KMS-11 (cell line): ENCODE data around the gene UBN2.

Experiments
- H2AFZ ChIP-seq: fragments of 200-600 bp; sonication (generic); 2 replicates; pipeline ENCODE4 v1.6.1; 2016; ENCODE audit warnings: antibody characterized with exemption, mixed run types, low read depth
- H3K27ac ChIP-seq: fragments of 200-600 bp; sonication (generic); 2 replicates; pipeline ENCODE4 v1.6.1; 2016; ENCODE audit warnings: mild to moderate bottlenecking, mixed run types
- H3K27me3 ChIP-seq: fragments of 200-600 bp; sonication (generic); 2 replicates; pipeline ENCODE4 v1.6.1; 2017; ENCODE audit warnings: mild to moderate bottlenecking, low read depth, mixed run types, moderate library complexity; ENCODE audit not compliant: insufficient read depth
- H3K36me3 ChIP-seq: fragments of 200-600 bp; sonication (generic); 2 replicates; pipeline ENCODE4 v1.6.1; 2017; ENCODE audit warnings: mild to moderate bottlenecking, mixed run types; ENCODE audit not compliant: insufficient read depth
- H3K4me1 ChIP-seq: fragments of 200-600 bp; sonication (generic); 2 replicates; pipeline ENCODE4 v1.6.1; 2016; ENCODE audit warnings: mild to moderate bottlenecking, low read depth, mixed run types; ENCODE audit not compliant: poor library complexity, severe bottlenecking
- H3K4me2 ChIP-seq: fragments of 200-600 bp; sonication (generic); 2 replicates; pipeline ENCODE4 v1.7.0; 2016; ENCODE audit warnings: mild to moderate bottlenecking, mixed run types
- H3K4me3 ChIP-seq: fragments of 200-600 bp; sonication (generic); IDR thresholded peaks from 2 replicates; pipeline ENCODE4 v1.6.1; 2017; ENCODE audit warnings: low read depth, low read length, mixed read lengths; ENCODE audit not compliant: insufficient read depth
- H3K79me2 ChIP-seq: fragments of 200-600 bp; sonication (generic); 2 replicates; pipeline ENCODE4 v1.6.1; 2016; ENCODE audit warnings: low read depth, mixed run types; ENCODE audit not compliant: insufficient read depth
- H3K9ac ChIP-seq: fragments of 200-600 bp; sonication (generic); 2 replicates; pipeline ENCODE4 v1.6.1; 2016; ENCODE audit warnings: mild to moderate bottlenecking, mixed run types
- H4K20me1 ChIP-seq: fragments of 200-600 bp; sonication (generic); 2 replicates; pipeline ENCODE4 v1.6.1; 2016; ENCODE audit warnings: mild to moderate bottlenecking, mixed run types; ENCODE audit not compliant: insufficient read depth
- TF ChIP-seq, protein P1 (sequence below): fragments of 200-600 bp; sonication (generic); conservative IDR thresholded peaks from 2 replicates; pipeline ENCODE4 v1.6.1; 2017; ENCODE audit warnings: low read depth, mild to moderate bottlenecking, antibody characterized with exemption, low read length, moderate library complexity, mixed read lengths

The UBN2 gene

DNA sequence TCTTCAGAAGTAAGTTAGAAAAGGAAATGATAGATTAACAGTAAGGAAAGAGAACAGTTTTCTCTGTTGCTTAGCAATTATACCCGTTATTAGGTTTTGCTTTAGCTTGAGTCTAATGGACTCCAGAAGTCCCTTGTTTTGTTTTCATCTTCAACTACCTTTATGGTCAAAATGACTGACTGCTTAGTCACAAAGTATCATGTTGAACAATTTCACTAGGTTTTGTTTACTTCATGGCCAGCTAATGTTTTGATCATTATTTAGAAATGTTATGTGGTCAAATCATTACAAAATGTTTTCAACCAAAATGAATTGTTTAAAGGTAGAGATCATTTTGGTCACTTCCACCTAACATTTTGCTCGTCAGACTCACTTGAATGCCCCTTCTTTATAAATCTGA lies 1.9 kb downstream of the UBN2 start:
- TF ChIP-seq, protein P1, sequence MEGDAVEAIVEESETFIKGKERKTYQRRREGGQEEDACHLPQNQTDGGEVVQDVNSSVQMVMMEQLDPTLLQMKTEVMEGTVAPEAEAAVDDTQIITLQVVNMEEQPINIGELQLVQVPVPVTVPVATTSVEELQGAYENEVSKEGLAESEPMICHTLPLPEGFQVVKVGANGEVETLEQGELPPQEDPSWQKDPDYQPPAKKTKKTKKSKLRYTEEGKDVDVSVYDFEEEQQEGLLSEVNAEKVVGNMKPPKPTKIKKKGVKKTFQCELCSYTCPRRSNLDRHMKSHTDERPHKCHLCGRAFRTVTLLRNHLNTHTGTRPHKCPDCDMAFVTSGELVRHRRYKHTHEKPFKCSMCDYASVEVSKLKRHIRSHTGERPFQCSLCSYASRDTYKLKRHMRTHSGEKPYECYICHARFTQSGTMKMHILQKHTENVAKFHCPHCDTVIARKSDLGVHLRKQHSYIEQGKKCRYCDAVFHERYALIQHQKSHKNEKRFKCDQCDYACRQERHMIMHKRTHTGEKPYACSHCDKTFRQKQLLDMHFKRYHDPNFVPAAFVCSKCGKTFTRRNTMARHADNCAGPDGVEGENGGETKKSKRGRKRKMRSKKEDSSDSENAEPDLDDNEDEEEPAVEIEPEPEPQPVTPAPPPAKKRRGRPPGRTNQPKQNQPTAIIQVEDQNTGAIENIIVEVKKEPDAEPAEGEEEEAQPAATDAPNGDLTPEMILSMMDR: no peak
- peak overlapping the region; percentile 83; the same call in 1 of the 2 replicates for H3K9ac ChIP-seq
- H3K36me3 ChIP-seq: no peaks in the 10 kb centered on the region
- peaks cover 36% of the 10 kb centered on the region for H3K79me2 ChIP-seq
- no peaks in the 10 kb centered on the region for H4K20me1 ChIP-seq
- H3K4me2 ChIP-seq: peak overlapping the region; percentile 78
- no peak overlapping the region for H3K4me3 ChIP-seq
- no peaks in the 10 kb centered on the region for H3K27me3 ChIP-seq
- H3K27ac ChIP-seq: no peak overlapping the region
- peaks cover 26% of the 10 kb centered on the region for H3K4me1 ChIP-seq
- no peak overlapping the region for H2AFZ ChIP-seq

DNA sequence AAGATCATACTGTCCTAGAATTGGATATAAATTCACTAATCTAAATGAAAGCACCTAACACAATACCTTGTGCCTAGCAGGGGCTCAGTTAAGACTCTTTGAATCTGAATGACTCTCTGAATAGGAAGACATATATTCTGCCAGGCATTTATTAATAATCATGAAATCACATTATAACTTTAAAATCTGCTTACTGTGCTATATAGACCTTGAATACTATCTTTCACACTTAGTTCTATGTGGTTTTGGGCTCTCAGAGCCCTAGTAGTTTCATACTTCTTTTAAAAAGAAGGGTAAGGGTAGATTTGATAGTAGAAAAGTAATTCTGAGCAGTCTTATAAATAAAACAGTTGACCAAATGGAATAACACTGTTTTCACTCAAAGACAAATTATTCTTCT lies 10.2 kb downstream of the UBN2 start:
- H3K27ac ChIP-seq: no peak overlapping the region
- peaks cover under 1% of the 10 kb centered on the region; the same call in 1 of the 2 replicates for H3K79me2 ChIP-seq
- H3K4me2 ChIP-seq: no peak overlapping the region; the same call in 1 of the 2 replicates
- no peak overlapping the region for H2AFZ ChIP-seq
- no peaks in the 10 kb centered on the region; the same call in 1 of the 2 replicates for H3K36me3 ChIP-seq
- H3K27me3 ChIP-seq: no peaks in the 10 kb centered on the region
- H3K9ac ChIP-seq: no peak overlapping the region
- no peaks in the 10 kb centered on the region for H4K20me1 ChIP-seq
- H3K4me1 ChIP-seq: peaks cover 21% of the 10 kb centered on the region
- no peak overlapping the region for H3K4me3 ChIP-seq
- TF ChIP-seq, protein P1: no peak

DNA sequence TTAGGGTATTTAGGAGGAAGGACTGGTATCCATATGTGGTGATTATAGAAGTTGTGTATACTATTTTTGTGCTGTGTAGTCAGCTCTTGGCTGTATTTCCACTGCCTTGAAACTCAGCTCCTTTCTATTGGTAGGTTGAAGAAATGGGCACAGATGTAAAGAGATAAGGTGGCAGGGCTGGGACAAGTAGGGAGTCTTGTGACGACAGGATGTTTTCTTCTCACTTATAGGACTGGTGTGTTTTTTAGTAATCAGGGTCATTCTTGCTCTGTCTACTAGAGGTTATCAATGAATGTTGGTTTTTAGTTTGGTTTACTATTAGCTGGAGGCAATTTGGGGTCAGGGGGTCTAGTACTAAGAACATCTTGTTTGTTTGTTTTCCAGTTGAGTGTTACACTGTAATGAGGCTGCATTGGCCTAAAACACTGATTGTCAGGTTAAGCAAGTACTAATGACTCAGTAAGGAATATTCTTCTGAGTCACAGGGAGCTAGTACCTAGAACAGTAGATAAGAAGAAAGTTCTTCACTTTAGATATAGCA lies 11.8 kb downstream of the UBN2 start:
- Histone ChIP-seq H3K27ac (no peak overlapping the region), H4K20me1 (no peaks in the 10 kb centered on the region), H3K4me2 (no peak overlapping the region)

DNA sequence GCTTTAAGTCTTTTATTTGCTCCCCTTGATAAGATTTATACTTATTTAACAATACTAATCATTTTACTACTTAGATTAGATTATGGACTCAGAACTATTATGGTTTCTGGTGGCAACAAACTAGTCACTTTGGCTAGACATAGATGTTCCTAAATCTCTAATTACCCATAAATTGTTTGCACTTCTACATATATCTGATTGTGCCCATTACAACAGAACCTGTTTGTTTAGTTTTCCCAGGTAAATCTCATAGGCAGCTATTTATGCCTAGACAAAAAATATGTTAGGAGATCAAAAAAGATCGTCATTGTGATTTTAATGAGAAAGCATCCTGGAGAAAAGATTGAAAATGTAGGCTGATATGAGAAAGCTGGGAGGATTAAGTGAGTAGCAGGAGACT lies 14.4 kb downstream of the UBN2 start:
- TF ChIP-seq, protein P1: no peak
- no peak overlapping the region for H3K4me3 ChIP-seq
- H3K4me1 ChIP-seq: peaks cover 42% of the 10 kb centered on the region
- H3K79me2 ChIP-seq: no peaks in the 10 kb centered on the region
- no peak overlapping the region for H3K4me2 ChIP-seq
- no peaks in the 10 kb centered on the region for H3K27me3 ChIP-seq
- H3K9ac ChIP-seq: no peak overlapping the region
- no peaks in the 10 kb centered on the region for H4K20me1 ChIP-seq
- H2AFZ ChIP-seq: no peak overlapping the region
- no peaks in the 10 kb centered on the region for H3K36me3 ChIP-seq
- no peak overlapping the region for H3K27ac ChIP-seq

More for the DNA sequence above, 11.8 kb downstream of the UBN2 start:
- Histone ChIP-seq H2AFZ (no peak overlapping the region), H3K4me3 (no peak overlapping the region), H3K36me3 (no peaks in the 10 kb centered on the region; the same call in 1 of the 2 replicates), H3K4me1 (peaks cover 21% of the 10 kb centered on the region), H3K27me3 (no peaks in the 10 kb centered on the region), H3K9ac (no peak overlapping the region), H3K79me2 (no peaks in the 10 kb centered on the region)
- TF ChIP-seq, protein P1: no peak
